ENCODE results near the gene DDX49.
"Not testable (repeated sequence)": the region's sequence is repeated elsewhere in the genome, so short reads cannot be mapped to it uniquely, and the experiment has no call there.

DDX49 gene

GRCh38 chr19:18895038-18895823 is 24.3 kb upstream of the DDX49 start:
- DNase-seq (ENCODE audit: low read depth in 2 of 2) = no peak

- no peak for DNase-seq (ENCODE audit: low read depth in 2 of 2)
Measured at GRCh38 chr19:18895824-18896341, 23.6 kb upstream of the DDX49 start, which contains the start of gene CERS1. Gene CERS1 (minus strand): TSS chr19:18896158. CDS start chr19:18896072, 86 bp downstream.

- DNase-seq (ENCODE audit: low read depth in 2 of 2) = no peak
Measured at GRCh38 chr19:18896421-18896841, 23.1 kb upstream of the DDX49 start.

GRCh38 chr19:18897094-18898029 is 22.2 kb upstream of the DDX49 start:
- no peak for DNase-seq (ENCODE audit: low read depth in 2 of 2)

GRCh38 chr19:18898081-18898606 is 21.4 kb upstream of the DDX49 start:
- no peak for DNase-seq (ENCODE audit: low read depth in 2 of 2)

- DNase-seq (ENCODE audit: low read depth in 2 of 2) = no peak
Measured at GRCh38 chr19:18898607-18899408, 20.7 kb upstream of the DDX49 start.

GRCh38 chr19:18899624-18900560 is 19.6 kb upstream of the DDX49 start:
- DNase-seq (ENCODE audit: low read depth in 2 of 2) = no peak

GRCh38 chr19:18900700-18901481 is 18.6 kb upstream of the DDX49 start:
- DNase-seq (ENCODE audit: low read depth in 2 of 2) = no peak

- DNase-seq (ENCODE audit: low read depth in 2 of 2) = no peak
Measured at GRCh38 chr19:18901491-18901890, 18.0 kb upstream of the DDX49 start.

GRCh38 chr19:18902519-18902918 is 17.0 kb upstream of the DDX49 start:
- DNase-seq (ENCODE audit: low read depth in 2 of 2) = not testable (repeated sequence)

GRCh38 chr19:18903156-18904037 is 16.1 kb upstream of the DDX49 start:
- no peak for DNase-seq (ENCODE audit: low read depth in 2 of 2)

- no peak for DNase-seq (ENCODE audit: low read depth in 2 of 2)
Measured at GRCh38 chr19:18904334-18905057, 15.0 kb upstream of the DDX49 start.

GRCh38 chr19:18905058-18905456 is 14.5 kb upstream of the DDX49 start:
- DNase-seq (ENCODE audit: low read depth in 2 of 2) = no peak

GRCh38 chr19:18905513-18906236 is 13.8 kb upstream of the DDX49 start:
- no peak for DNase-seq (ENCODE audit: low read depth in 2 of 2)

- no peak for DNase-seq (ENCODE audit: low read depth in 2 of 2)
Measured at GRCh38 chr19:18906605-18907519, 12.7 kb upstream of the DDX49 start.

All from stimulated activated CD8-positive, alpha-beta memory T cell treated with anti-CD3 and anti-CD28 coated beads, Interleukin-2, amount 100 ng/mL, for 1 hour (primary cell).